ENCODE measurements around the gene EBF3. TPM values are rescaled to one million over a fixed set of nuclear protein-coding genes. Genes with fewer than 3 reads are reported as not detected.

EBF3 gene
- total RNA-seq, 1 experiment from 2014 or later: not detected

- intact Hi-C loops (cut with micrococcal nuclease): no loop called here
- ChIA-PET CTCF (interaction anchor here (0.6 to 1.4 kb wide), 6 partner anchors 9 to 1834 kb away, joined by 3 to 7 read pairs (median 4); no protein-coding TSS in a partner anchor), POLR2A (interaction anchor here (1.1 kb wide), 1 partner anchor 44 kb away, joined by 3 read pairs; no protein-coding TSS in a partner anchor)
- no peak overlapping the region for H3K27ac Mint-ChIP-seq (ENCODE audit: low read depth, unreplicated experiment)
- DNase-seq (ENCODE audit: unreplicated experiment): no peak
- H3K9me3 Mint-ChIP-seq (ENCODE audit: unreplicated experiment): no peaks in the 10 kb centered on the region
- BruUV-seq (replicated peaks): no TSS peak
- no peak for TF ChIP-seq CTCF (IDR thresholded peaks at IDR 0.05; ENCODE audit: unreplicated experiment)
- H3K4me3 Mint-ChIP-seq (ENCODE audit: unreplicated experiment): no peak overlapping the region
- H3K27me3 Mint-ChIP-seq (ENCODE audit: insufficient read depth, unreplicated experiment): no peaks in the 10 kb centered on the region
- no peaks in the 10 kb centered on the region for H3K36me3 Mint-ChIP-seq (ENCODE audit: insufficient read depth, unreplicated experiment)
- no peaks in the 10 kb centered on the region for H3K4me1 Mint-ChIP-seq (ENCODE audit: insufficient read depth, unreplicated experiment)
Measured at GRCh38 chr10:129886263-129886662, 77.8 kb downstream of the EBF3 start.

GRCh38 chr10:129885526-129885925, 78.5 kb downstream of the EBF3 start:
- DNase-seq (ENCODE audit: unreplicated experiment): no peak
- Mint-ChIP-seq H3K27ac (ENCODE audit: low read depth, unreplicated experiment) (no peak overlapping the region), H3K36me3 (ENCODE audit: insufficient read depth, unreplicated experiment) (no peaks in the 10 kb centered on the region), H3K4me1 (ENCODE audit: insufficient read depth, unreplicated experiment) (no peaks in the 10 kb centered on the region), H3K4me3 (ENCODE audit: unreplicated experiment) (no peak overlapping the region), H3K9me3 (ENCODE audit: unreplicated experiment) (no peaks in the 10 kb centered on the region), H3K27me3 (ENCODE audit: insufficient read depth, unreplicated experiment) (no peaks in the 10 kb centered on the region)
- TF ChIP-seq CTCF (IDR thresholded peaks at IDR 0.05; ENCODE audit: unreplicated experiment): no peak
- ChIA-PET CTCF (interaction anchor here (0.6 to 1.4 kb wide), 4 partner anchors 8 to 1834 kb away, joined by 3 to 7 read pairs (median 4); no protein-coding TSS in a partner anchor), POLR2A (interaction anchor here (1.1 kb wide), 1 partner anchor 44 kb away, joined by 3 read pairs; no protein-coding TSS in a partner anchor)
- intact Hi-C loops (cut with micrococcal nuclease): no loop called here
- BruUV-seq (replicated peaks): no TSS peak

GRCh38 chr10:129884398-129885078, 79.5 kb downstream of the EBF3 start:
- no peak overlapping the region for H3K4me3 Mint-ChIP-seq (ENCODE audit: unreplicated experiment)
- H3K4me1 Mint-ChIP-seq (ENCODE audit: insufficient read depth, unreplicated experiment): no peaks in the 10 kb centered on the region
- no peak for TF ChIP-seq CTCF (IDR thresholded peaks at IDR 0.05; ENCODE audit: unreplicated experiment)
- no peak overlapping the region for H3K27ac Mint-ChIP-seq (ENCODE audit: low read depth, unreplicated experiment)
- ChIA-PET POLR2A (no interaction called here), CTCF (no interaction called here)
- no TSS peak for BruUV-seq (replicated peaks)
- intact Hi-C loops (cut with micrococcal nuclease): no loop called here
- H3K36me3 Mint-ChIP-seq (ENCODE audit: insufficient read depth, unreplicated experiment): no peaks in the 10 kb centered on the region
- no peaks in the 10 kb centered on the region for H3K9me3 Mint-ChIP-seq (ENCODE audit: unreplicated experiment)
- DNase-seq (ENCODE audit: unreplicated experiment): no peak
- H3K27me3 Mint-ChIP-seq (ENCODE audit: insufficient read depth, unreplicated experiment): no peaks in the 10 kb centered on the region

- Mint-ChIP-seq H3K27me3 (ENCODE audit: insufficient read depth, unreplicated experiment) (no peaks in the 10 kb centered on the region), H3K4me3 (ENCODE audit: unreplicated experiment) (no peak overlapping the region)
- intact Hi-C loops (cut with micrococcal nuclease): no loop called here
Measured at GRCh38 chr10:129883626-129884397, 80.3 kb downstream of the EBF3 start.

More at GRCh38 chr10:129883626-129884397, 80.3 kb downstream of the EBF3 start:
- Mint-ChIP-seq H3K36me3 (ENCODE audit: insufficient read depth, unreplicated experiment) (no peaks in the 10 kb centered on the region), H3K4me1 (ENCODE audit: insufficient read depth, unreplicated experiment) (no peaks in the 10 kb centered on the region), H3K9me3 (ENCODE audit: unreplicated experiment) (no peaks in the 10 kb centered on the region), H3K27ac (ENCODE audit: low read depth, unreplicated experiment) (no peak overlapping the region)
- BruUV-seq (replicated peaks): no TSS peak
- ChIA-PET CTCF (no interaction called here), POLR2A (no interaction called here)
- DNase-seq (ENCODE audit: unreplicated experiment): no peak
- TF ChIP-seq CTCF (IDR thresholded peaks at IDR 0.05; ENCODE audit: unreplicated experiment): no peak
